ENCODE data around the gene SPACDR. TPM values are rescaled to one million over a fixed set of nuclear protein-coding genes. Genes with fewer than 3 reads are reported as not detected.
"Not testable (repeated sequence)": the region's sequence is repeated elsewhere in the genome, so short reads cannot be mapped to it uniquely, and the experiment has no call there.

The SPACDR gene, protein sequence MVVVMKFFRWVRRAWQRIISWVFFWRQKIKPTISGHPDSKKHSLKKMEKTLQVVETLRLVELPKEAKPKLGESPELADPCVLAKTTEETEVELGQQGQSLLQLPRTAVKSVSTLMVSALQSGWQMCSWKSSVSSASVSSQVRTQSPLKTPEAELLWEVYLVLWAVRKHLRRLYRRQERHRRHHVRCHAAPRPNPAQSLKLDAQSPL
- not detected in 2 replicates for polyA plus RNA-seq (2014; cell fraction: cytosol; rRNA removed)
- polyA plus RNA-seq (2014; cell fraction: nucleus; rRNA removed) = 1.8 TPM in 1 of 2 replicates, not detected in the other

DNA sequence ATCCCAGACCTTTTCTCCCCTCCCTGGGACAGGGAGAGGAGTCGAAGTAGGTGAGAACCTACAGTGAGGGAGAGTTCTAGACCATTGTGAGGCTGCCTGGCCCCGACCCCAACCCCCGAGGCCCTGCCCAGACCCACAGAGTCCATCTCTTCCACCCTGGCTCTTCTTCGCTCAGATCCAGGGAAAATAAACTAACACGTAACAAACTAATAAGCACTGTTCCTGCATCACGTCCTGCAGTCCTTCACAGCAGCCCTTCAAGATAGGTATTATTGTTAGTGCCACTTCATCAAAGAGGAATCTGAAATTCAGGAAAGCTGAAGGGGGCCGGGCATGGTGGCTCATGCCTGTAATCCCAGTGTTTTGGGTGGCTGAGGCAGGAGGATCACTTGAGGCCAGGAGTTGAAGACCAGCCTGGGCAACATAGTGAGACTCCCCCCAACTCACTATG lies at the start of gene SPACDR:
TSS of gene SPACDR (minus strand) at position 51 of the 451 bp plus-strand sequence. CDS start 235 bp downstream, outside the sequence.
- no peak for DNase-seq (ENCODE audit: low spot score)

DNA sequence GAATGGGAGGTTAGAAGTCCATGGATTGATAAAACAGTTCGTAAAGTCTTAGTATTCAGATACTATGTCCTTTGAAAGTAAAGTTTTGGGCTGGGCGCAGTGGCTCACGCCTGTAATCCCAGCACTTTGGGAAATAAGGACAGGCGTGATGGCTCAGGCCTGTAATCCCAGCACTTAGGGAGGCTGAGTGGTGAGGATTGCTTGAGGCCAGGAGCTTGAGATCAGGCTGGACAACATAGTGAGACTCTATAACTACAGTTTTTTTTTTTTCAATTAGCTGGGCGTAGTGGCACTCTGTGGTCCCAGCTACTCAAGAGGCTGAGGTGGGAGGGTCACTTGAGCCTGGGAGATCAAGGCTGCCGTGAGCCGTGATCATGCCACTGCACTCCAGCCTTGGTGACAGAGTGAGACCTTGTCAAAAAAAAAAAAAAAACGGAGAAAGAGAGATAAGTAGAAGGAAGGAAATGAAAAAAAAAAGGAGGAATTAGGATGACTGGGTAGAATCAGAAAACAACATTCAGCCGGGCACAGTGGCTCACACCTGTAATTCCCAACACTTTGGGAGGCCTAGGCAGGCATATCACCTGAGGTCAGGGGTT lies 49.3 kb upstream of the SPACDR start:
- DNase-seq (ENCODE audit: low spot score) = no peak

DNA sequence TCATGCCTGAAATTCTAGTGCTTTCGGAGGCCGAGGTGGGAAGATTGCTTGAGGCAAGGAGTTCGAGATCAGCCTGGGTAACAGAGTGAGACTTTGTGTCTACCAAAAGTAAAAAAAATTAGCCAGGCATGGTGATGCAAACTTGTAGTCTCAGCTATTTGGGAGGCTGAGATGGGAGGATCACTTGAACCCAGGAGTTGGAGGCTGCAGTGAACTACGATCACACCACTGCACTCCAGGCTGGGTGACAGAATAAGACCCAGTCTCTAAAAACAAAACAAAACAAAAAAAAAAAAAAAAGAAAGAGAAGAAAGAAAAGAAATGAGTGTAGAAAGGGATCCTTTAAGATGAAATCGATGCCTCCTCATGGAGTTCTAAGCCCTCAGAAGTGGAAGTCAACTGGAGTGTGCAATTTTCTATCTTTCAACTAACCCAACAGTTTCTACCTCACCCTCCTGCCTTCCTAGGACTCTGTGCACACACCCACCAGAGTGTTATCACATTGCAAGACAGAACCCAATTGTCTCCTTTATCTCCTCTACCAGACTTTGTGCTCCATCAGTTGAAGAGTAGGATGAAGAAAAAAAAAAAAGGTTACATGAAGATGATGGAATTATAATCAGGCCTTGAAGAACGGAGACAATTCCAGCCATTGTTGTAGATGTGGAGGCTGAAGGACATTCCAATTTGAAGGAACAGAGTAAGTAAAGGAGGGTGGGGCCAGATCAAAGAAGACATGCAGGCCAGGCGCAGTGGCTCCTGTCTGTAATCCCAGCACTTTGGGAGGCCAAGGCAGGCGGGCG lies 46.6 kb upstream of the SPACDR start:
- DNase-seq (ENCODE audit: low spot score) = no peak

- no peak for DNase-seq (ENCODE audit: low spot score)
Observed at GRCh38 chr7:100509231-100509630, 45.2 kb upstream of the SPACDR start.

GRCh38 chr7:100506356-100506923 lies 42.4 kb upstream of the SPACDR start:
- peak; percentile 54 for DNase-seq (ENCODE audit: low spot score)

- no peak for DNase-seq (ENCODE audit: low spot score)
Observed at GRCh38 chr7:100504887-100505611, 41.0 kb upstream of the SPACDR start.

DNA sequence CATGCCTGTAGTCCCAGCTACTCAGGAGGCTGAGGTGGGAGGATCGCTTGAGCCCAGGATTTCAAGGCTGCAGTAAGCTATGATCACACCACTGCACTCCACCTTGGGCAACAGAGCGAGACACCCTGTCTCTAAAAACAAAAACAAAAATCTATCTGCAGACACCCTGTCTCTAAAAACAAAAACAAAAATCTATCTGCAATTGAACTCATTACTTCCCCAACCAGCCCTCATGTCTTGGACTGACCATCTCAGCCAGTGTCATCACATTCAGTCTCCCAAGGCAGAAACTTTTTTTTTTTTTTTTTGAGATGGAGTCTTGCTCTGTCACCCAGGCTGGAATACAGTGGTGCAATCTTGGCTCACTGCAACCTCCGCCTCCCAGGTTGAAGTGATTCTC lies 40.0 kb upstream of the SPACDR start:
- DNase-seq (ENCODE audit: low spot score) = not testable (repeated sequence)

- not testable (repeated sequence) for DNase-seq (ENCODE audit: low spot score)
Observed at GRCh38 chr7:100500743-100501142, 36.7 kb upstream of the SPACDR start.

DNA sequence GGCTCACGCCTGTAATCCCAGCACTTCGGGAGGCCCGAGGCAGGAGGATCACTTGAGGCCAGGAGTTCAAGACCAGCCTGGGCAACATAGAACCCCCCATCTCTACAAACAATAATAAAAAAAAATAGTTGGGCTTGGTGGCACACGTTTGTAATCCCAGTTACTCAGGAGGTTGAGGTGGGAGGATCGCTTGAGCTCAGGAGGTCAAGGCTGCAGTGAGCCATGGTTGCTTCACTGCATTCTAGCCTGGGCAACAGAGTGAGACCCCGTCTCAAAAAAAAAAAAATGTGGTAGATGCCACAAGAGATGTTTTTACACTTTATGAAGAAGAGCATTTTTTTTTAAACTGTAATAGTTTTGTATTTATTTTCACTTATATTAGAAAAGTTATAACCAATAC lies 32.4 kb upstream of the SPACDR start:
- no peak for DNase-seq (ENCODE audit: low spot score)

GRCh38 chr7:100493476-100494264 lies 29.6 kb upstream of the SPACDR start:
- DNase-seq (ENCODE audit: low spot score) = no peak

- no peak for DNase-seq (ENCODE audit: low spot score)
Observed at GRCh38 chr7:100492738-100493475, 28.8 kb upstream of the SPACDR start.

DNA sequence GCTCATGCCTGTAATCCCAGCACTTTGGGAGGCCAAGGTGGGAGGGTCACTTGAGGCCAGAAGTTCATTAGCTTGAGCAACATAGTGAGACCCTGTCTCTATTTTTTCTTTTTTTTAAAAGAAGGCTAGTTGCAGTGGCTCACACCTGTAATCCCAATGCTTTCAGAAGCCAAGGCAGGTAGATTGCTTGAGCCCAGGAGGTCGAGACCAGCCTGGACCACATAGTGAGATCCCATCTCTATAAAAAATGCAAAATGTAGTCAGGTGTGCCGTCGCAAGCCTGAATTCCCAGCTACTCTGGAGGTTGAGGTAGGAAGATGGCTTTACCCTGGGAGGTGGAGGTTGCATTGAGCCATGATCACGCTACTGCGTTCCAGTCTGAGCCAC lies 27.1 kb upstream of the SPACDR start:
- no peak for DNase-seq (ENCODE audit: low spot score)

GRCh38 chr7:100490483-100491191 lies 26.6 kb upstream of the SPACDR start:
- DNase-seq (ENCODE audit: low spot score) = no peak

DNA sequence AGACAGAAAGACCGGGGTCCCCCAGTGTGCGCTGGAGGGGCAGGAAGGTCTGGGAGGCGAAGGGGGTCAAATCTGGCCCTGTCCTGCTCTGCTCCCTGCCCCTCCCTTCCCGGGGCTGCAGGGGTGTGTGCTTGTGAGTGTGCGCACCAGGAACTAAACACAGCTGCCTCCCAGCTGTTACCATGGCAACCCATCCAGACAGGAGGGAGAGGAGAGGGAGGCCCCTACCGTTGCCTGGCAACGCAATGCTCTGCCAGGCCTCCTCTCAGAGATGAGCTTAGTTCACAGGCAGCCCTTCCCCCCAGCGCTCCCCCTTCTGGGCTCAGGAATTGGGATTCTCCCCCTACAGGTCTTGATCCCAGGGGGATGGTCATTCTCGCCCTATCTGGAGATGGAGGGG lies 25.8 kb upstream of the SPACDR start:
- DNase-seq (ENCODE audit: low spot score) = peak; percentile 99

GRCh38 chr7:100489121-100489520 lies 25.1 kb upstream of the SPACDR start:
- no peak for DNase-seq (ENCODE audit: low spot score)

DNA sequence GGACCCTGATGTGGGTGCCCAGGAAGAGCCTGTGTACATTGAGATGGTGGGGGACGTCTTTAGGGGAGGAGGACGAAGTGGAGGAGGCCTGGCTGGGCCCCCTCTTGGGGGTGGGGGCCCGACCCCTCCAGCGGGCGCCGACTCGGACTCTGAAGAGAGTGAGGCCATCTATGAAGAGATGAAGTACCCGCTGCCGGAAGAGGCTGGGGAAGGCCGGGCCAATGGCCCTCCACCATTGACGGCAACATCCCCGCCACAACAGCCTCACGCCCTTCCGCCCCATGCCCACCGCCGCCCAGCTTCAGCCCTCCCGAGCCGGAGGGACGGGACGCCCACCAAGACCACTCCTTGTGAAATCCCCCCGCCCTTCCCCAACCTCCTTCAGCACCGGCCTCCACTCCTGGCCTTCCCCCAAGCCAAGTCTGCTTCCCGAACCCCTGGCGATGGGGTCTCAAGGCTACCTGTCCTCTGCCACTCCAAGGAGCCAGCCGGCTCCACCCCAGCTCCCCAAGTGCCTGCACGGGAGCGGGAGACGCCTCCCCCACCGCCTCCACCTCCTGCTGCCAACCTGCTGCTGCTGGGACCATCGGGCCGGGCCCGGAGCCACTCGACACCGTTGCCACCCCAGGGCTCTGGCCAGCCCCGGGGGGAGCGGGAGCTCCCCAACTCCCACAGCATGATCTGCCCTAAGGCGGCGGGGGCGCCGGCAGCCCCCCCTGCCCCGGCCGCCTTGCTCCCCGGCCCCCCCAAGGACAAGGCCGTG lies 24.5 kb upstream of the SPACDR start:
- no peak for DNase-seq (ENCODE audit: low spot score)

- DNase-seq (ENCODE audit: low spot score) = peak; percentile 60
Observed at GRCh38 chr7:100486753-100487446, 22.8 kb upstream of the SPACDR start.

DNA sequence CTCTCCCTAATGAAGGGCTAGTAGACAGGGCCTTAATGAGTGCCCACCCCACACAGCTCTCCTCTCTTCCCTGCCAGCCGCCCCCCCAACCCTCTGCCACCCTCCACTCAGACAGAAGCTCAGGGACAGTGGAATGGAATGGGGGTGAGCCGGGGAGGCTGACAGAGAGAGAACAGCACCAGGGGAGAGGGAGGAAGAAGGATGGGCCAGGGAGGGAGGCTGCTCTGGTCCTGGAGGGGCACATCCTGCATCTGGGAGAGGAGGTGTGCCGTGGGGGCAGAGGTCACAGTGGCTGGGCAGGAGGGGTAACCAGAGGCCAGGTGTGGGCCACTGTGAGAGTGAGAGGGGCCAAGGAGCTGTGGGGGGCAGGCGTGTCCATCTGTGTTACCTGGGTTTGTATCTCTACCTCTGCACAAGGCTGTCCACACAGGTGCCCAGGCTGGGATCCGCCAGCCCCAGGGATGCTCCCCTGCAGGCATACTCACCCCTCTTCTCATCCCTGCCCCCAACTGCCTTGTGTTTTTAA lies 22.1 kb upstream of the SPACDR start:
- DNase-seq (ENCODE audit: low spot score) = no peak
